CD4-positive, alpha-beta T cell treated with Interferon alpha-2 for 1 hour (primary cell): ENCODE measurements around the gene CNTNAP5.

ENCODE experiments used
- DNase-seq, 2 donors: peaks; one replicate each; pipeline ENCODE4 v3.0.0-alpha.2; 2020 to 2022

The CNTNAP5 gene

GRCh38 chr2:124489686-124490085 is 464.6 kb downstream of the CNTNAP5 start:
- no peak for DNase-seq

GRCh38 chr2:124501575-124502152 is 476.6 kb downstream of the CNTNAP5 start:
- no peak for DNase-seq

- no peak for DNase-seq
Observed at GRCh38 chr2:124514236-124514635, 489.1 kb downstream of the CNTNAP5 start.

GRCh38 chr2:124520953-124521352 is 495.9 kb downstream of the CNTNAP5 start:
- no peak for DNase-seq

GRCh38 chr2:124523096-124523495 is 498.0 kb downstream of the CNTNAP5 start:
- DNase-seq = no peak

GRCh38 chr2:124524155-124524915 is 499.2 kb downstream of the CNTNAP5 start:
- DNase-seq = no peak

GRCh38 chr2:124526221-124526620 is 501.1 kb downstream of the CNTNAP5 start:
- no peak for DNase-seq

GRCh38 chr2:124530203-124530602 is 505.1 kb downstream of the CNTNAP5 start:
- no peak for DNase-seq

- no peak for DNase-seq
Observed at GRCh38 chr2:124533226-124533954, 508.3 kb downstream of the CNTNAP5 start.

GRCh38 chr2:124534028-124534427 is 508.9 kb downstream of the CNTNAP5 start:
- no peak for DNase-seq

GRCh38 chr2:124535816-124536215 is 510.7 kb downstream of the CNTNAP5 start:
- no peak for DNase-seq

- no peak for DNase-seq
Observed at GRCh38 chr2:124536591-124536990, 511.5 kb downstream of the CNTNAP5 start.

GRCh38 chr2:124538549-124538948 is 513.5 kb downstream of the CNTNAP5 start:
- no peak for DNase-seq

GRCh38 chr2:124540805-124541204 is 515.7 kb downstream of the CNTNAP5 start:
- no peak for DNase-seq

- no peak for DNase-seq
Observed at GRCh38 chr2:124542932-124543640, 518.0 kb downstream of the CNTNAP5 start.

- no peak for DNase-seq
Observed at GRCh38 chr2:124547700-124548099, 522.6 kb downstream of the CNTNAP5 start.

- no peak for DNase-seq
Observed at GRCh38 chr2:124558277-124558905, 533.3 kb downstream of the CNTNAP5 start.

GRCh38 chr2:124559236-124559635 is 534.1 kb downstream of the CNTNAP5 start:
- DNase-seq = no peak

- DNase-seq = no peak
Observed at GRCh38 chr2:124560592-124561112, 535.6 kb downstream of the CNTNAP5 start.

GRCh38 chr2:124561486-124561885 is 536.4 kb downstream of the CNTNAP5 start:
- DNase-seq = no peak

GRCh38 chr2:124563426-124563825 is 538.3 kb downstream of the CNTNAP5 start:
- DNase-seq = no peak

- DNase-seq = no peak
Observed at GRCh38 chr2:124566518-124566970, 541.5 kb downstream of the CNTNAP5 start.
